Astrocyte of the hippocampus (primary cell): ENCODE measurements around the gene DERL3.

Source experiments
- DNase-seq: peaks from one replicate; pipeline ENCODE4 v3.0.0; 2011; ENCODE audit warnings: low read depth, low spot score

DERL3 gene

DNA sequence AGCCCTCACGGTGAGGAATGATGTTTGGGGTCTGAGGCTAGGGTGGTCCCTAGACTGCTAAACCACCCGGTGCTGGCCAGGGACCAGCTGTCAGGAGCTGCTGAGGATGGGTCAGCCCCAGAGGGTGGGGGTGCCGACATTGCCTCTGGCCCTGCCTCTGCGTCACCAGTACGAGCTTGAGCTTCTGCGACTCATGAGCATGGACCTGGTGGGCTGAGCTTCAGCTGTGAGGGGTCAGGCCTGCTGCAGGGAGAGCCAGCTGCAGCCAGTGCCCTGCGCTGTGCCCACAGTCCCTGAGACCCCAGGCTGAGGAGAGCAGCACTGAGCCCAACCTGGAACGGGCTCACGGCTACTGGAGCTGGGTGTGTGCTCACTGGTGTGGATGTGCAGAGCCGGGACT is 7.0 kb downstream of the DERL3 start:
- no peak for DNase-seq

DNA sequence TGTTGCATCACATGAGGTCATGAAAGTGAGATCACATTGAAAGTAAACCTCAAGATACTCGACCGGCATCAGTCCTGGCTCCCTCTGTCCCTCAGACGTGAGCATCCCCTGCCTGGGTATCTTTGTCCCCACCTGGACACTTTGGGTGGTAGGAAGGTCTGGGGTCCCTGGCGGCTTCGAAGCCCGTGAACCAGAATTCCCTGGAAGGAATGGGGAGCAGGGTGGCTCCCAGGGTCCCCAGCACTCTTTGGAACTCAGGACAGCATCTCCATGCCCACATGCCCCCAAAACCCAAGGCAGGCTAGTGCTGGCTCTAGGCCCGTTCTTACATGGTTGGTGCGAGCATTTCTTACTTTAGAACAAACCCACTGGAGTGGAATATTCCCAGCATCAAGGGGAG is 7.5 kb downstream of the DERL3 start:
- no peak for DNase-seq

DNA sequence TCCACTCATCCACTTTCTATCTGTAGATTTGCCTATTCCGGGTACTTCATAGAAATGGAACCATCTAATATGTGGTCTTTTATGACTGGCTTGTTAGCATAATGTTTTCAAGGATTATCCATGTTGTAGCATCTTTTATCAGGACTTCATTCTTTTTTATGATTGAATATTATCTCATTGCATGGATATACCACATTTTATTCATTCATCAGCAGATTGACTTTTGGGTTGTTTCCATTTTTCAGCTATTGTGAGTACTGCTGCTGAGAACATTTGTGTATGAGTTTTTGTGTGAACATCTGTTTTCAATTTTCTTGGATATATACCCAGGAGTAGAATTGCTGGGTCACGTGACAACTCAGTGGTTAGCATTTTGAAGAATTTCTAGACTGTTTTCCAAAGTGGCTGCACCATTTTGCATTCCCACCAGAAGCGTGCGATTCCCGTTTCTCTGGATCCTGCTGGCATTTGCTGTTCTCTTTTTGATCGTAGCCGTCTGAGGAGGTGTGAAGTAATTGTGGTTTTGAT is 8.9 kb downstream of the DERL3 start:
- DNase-seq: peak; percentile 47

GRCh38 chr22:23828800-23829680 is 9.8 kb downstream of the DERL3 start:
- no peak for DNase-seq

GRCh38 chr22:23827351-23827995 is 11.3 kb downstream of the DERL3 start:
- no peak for DNase-seq

GRCh38 chr22:23826510-23827350 is 12.1 kb downstream of the DERL3 start:
- no peak for DNase-seq

DNA sequence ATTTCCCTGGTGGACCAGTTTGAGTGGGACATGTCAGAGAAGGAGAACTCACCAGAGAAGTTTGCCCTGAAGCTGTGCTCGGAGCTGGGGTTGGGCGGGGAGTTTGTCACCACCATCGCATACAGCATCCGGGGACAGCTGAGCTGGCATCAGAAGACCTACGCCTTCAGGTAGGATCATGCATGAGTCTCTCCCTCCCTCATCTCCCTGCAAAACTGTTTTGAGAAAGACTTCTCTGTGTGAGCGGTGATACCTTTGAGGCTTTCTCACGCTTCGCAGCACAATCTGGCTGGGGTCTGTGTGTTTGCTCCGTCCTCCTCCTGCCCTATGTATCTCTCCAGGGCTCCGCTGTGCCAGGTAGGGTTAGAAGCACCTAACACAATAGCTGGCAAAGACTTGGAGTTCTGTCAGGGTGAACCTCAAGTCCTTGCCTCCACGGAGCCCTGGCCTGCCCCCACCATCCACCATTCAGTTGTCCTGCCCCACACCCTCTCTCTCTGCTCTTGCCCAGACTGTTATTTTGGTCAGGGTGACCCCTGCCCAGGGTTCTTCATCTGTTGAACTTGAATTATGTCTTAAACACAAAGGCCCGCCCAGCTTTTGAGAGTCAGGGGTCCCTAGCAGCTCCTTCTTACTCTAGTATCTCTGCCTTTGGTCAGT is 13.4 kb downstream of the DERL3 start:
- DNase-seq: no peak

GRCh38 chr22:23824476-23825245 is 14.1 kb downstream of the DERL3 start:
- no peak for DNase-seq

- DNase-seq: no peak
Observed at GRCh38 chr22:23823331-23823791, 15.4 kb downstream of the DERL3 start.

- DNase-seq: no peak
Observed at GRCh38 chr22:23822101-23822671, 16.6 kb downstream of the DERL3 start.

- no peak for DNase-seq
Observed at GRCh38 chr22:23820748-23821211, 18.0 kb downstream of the DERL3 start.

GRCh38 chr22:23818541-23818940 is 20.3 kb downstream of the DERL3 start:
- DNase-seq: no peak

GRCh38 chr22:23817146-23817545 is 21.7 kb downstream of the DERL3 start:
- no peak for DNase-seq

- no peak for DNase-seq
Observed at GRCh38 chr22:23816156-23816976, 22.4 kb downstream of the DERL3 start.

- DNase-seq: no peak
Observed at GRCh38 chr22:23815541-23816155, 23.2 kb downstream of the DERL3 start.

GRCh38 chr22:23812378-23812777 is 26.4 kb downstream of the DERL3 start:
- DNase-seq: no peak

DNA sequence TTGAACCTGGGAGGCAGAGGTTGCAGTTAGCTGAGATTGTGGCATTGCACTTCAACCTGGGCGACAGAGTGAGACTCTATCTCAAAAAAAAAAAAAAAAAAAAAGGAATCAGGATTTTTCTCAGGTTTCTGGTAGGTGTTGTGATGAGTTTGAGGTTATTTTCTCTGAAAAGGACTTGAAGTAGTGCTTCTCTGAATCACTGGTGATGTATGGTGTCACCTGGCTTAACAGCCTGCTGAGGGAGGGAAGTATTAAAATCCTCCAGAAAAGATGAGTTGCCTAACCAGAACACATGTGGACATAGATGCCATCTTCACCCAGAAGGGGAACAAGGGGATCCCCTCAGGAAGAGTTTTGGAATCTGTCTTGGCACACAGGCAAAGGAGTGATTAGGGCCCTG is 32.0 kb downstream of the DERL3 start:
- DNase-seq: no peak

GRCh38 chr22:23804781-23805291 is 34.0 kb downstream of the DERL3 start:
- DNase-seq: no peak
